GM19193 (cell line): ENCODE measurements around the gene FRAT2.

Experiments used
- POLR2A ChIP-seq: IDR thresholded peaks from 4 replicates; pipeline ENCODE4 v1.6.1; 2011; ENCODE audit not compliant: insufficient read depth, insufficient read length; ENCODE audit errors: extremely low read depth

FRAT2 gene

GRCh38 chr10:97362310-97363033 lies 27.9 kb upstream of the FRAT2 start:
- no peak for TF ChIP-seq POLR2A

DNA sequence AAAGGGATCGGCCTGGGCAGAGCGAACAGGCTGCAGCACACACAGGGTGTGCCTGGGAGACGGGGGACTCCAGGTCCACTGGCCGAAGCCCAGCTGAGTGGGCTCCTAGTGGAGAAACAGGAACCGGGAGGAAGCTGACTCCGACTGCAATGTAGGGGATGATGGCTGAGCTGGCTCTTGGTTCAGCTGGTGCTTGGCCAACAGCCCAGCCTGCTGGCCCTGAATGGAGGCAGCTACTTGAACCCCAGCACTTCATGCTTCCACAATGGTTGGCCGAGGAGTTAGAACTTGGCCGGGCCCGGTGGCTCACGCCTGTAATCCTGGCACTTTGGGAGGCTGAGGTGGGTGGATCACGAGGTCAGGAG lies 27.0 kb upstream of the FRAT2 start:
- no peak for TF ChIP-seq POLR2A

DNA sequence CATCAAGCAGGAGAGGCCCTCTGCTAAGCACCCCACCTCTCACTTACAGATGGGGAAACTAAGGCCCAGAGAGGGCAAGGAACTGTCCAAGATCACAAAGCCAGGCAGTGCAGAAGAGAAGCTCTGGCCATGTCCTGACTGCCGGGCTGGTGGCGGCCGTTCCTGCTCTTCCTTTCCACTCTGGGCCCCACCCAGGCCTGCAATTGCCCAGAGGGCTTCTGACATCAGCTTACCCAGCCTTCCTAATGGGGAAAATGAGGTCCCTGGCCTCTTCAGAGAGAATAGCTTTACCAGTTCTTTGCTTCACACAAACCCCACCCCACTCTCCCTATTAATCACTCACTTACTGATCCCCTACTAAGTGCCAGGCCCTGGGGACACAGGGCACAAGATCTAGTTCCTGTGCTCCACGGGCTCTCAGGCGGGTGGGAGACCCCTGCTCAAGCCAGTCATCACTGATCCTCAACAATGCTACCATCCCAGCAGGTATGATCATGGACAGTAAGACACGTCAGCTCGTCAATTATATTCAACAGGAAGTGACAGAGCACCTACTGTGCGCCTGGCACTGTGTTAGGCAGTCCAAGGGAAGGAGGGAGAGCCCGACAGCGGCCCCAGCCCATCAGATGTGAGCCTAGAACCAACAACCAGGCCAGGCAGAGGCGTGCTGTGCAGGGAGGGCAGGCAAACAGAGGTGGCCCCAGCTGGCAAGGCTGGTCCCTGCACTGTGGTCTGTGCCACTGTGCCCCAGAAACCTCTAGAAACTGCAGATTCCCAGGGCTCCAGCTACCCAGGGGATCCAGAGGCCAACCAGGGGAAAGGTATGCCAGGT lies 26.4 kb upstream of the FRAT2 start:
- TF ChIP-seq POLR2A: no peak

DNA sequence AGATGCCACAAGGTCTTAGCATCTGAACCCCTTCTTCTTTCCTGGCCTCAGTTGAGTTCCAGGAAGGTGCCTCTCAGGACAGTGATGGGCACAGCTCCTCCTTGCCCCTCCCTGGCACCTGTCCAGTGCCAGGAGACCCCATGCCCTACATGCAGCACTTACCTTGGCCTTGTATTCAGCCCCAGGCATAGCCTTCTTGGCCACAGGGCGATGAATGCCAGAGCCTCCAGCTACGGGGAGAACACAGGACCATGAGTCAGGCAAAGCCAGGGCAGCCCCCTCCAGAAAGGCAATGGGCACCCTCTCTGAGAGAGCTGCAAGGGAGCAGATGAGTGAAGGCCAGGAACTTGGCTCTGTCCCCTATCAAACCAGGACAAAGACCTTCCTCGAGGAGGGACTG lies 24.3 kb upstream of the FRAT2 start:
- no peak for TF ChIP-seq POLR2A

GRCh38 chr10:97358349-97358748 lies 23.8 kb upstream of the FRAT2 start:
- TF ChIP-seq POLR2A: no peak

- no peak for TF ChIP-seq POLR2A
These were observed 22.4 kb upstream of the FRAT2 start for GRCh38 chr10:97356918-97357317.

DNA sequence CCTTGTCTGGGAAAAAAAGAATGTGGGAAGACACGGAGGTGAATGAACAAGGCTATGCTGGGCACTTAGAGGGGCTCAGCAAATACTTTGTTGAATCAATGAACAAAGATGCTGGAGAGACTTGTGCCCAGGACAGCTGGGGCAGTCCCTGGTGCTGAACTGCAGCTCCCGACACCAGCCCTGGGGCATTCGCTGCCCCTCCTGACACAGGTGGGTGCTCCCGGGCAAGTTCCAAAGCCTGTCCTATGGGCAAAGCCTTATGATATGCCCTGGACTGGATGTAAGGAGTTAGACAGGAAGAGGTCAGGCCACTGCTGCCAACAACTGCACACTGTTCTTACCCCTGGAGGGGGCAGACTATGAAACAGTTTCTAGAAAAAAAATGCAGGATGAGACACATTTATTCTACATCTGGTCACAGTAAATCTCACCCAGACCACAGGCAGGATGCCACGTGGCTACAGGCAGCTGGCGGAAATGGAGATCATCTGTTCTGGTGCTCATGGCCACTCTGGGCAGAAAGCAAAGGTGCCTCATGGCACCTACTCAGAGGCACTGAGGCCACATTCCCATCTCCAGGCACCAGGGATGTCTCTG lies 21.9 kb upstream of the FRAT2 start:
- TF ChIP-seq POLR2A: no peak

GRCh38 chr10:97355571-97355975 lies 21.0 kb upstream of the FRAT2 start:
- TF ChIP-seq POLR2A: no peak

- no peak for TF ChIP-seq POLR2A
These were observed 19.4 kb upstream of the FRAT2 start for GRCh38 chr10:97353945-97354344.

DNA sequence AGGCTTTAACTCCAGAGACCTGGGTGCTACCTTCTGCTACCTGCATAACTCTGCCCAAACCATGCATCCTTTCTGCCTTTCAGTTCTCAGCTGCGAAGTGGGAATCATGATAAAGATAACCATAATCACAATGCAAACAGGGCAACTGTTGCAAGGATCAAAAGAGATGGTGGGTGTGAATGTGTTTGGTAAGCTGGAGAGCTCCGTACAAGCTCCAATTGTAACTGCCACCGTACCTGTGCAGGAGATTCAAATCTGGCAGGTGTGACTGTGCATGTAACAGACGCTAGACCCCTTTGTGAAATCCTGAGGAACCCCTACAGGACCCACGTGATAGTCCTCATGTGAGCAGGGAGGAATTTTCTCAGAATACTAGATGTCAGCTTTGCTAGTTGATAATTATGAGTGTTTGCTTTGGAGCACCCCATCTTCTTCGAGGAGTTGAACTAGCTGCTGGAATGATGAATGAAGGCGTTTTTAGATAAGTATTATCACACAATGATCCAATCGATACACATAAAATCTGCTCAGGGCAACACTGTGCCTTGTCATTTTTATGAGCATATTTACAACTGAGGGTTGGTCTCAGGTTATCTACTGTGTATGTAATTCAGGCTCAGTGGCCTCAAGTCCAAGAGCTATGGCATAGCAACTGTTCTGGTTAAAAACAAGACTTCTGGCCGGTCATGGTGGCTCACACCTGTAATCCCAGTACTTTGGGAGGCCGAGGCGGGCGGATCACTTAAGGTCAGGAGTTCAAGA lies 15.4 kb upstream of the FRAT2 start:
- no peak for TF ChIP-seq POLR2A

DNA sequence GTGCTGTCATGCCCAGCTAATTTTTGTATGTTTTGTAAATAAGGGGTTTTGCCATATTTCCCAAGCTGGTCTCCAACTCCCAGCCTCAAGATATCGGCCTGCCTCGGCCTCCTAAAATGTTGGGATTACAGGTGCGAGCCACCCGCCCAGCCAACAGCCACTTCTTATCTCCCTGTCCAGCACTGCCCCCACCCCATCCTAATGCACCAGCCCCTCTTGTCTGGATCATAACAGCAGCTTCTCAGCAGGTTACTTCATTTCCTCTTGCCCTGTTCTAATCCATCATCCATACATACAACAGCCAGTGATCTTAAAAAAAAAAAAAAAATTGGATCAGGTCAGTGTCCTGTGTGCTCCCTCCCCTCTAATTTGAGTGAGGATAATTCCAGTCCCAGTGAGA lies 12.8 kb upstream of the FRAT2 start:
- TF ChIP-seq POLR2A: no peak

- no peak for TF ChIP-seq POLR2A
These were observed 6.9 kb upstream of the FRAT2 start for GRCh38 chr10:97341416-97341815.

GRCh38 chr10:97338041-97338440 lies 3.5 kb upstream of the FRAT2 start:
- no peak for TF ChIP-seq POLR2A

DNA sequence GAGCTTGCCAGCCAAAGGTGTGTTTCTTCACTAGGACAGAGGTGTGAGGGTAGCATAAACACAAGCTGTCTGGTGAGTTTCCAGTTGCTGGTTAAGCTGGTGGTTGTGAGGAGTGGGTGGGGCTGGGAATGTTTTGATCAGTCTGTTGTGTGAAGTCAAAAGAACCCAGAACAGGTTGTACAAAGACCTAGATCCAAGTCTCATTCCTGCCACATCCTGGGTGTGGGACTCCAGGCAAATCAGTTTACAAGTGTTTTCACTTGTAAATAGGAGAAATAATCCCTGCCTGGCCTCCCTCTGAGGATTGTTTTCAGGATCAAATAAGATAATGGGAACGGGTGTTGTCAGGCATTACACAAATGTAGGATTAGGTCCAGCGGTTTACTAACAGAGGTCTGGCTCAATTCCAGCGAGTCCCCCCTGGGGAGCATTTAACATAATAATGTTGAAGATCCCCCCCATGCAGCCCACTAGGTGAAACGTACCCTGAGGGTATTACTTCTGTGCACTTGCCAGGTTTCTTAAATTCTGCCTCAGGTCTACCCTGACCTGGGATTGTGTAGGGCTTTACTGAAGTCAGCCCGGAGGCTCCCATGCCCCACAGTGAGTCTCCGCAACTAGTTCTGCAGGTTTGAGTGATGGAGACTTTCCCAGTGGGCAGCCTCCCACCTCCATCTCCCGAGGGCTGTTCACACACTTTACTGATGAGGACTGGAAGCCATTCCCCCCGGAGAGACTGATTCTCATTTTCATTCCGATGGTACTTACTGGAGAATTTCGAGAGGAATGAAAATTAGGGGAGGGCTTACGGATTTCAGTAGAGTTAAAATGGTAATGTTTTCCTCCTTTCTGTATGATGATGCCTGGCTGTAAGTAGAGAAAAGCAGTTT lies 2.7 kb upstream of the FRAT2 start:
- no peak for TF ChIP-seq POLR2A
